Endothelial cell of hepatic sinusoid (primary cell): ENCODE measurements around the gene AJAP1.

Experiments used
- in situ Hi-C: cut with HindIII; loops from 2 replicates; pipeline ENCODE4 v1.10.0; 2017; ENCODE audit warnings: low sequenced_read_pairs

Gene AJAP1

GRCh38 chr1:4697801-4698200 is 43.4 kb downstream of the AJAP1 start:
- in situ Hi-C loops = no loop called here

DNA sequence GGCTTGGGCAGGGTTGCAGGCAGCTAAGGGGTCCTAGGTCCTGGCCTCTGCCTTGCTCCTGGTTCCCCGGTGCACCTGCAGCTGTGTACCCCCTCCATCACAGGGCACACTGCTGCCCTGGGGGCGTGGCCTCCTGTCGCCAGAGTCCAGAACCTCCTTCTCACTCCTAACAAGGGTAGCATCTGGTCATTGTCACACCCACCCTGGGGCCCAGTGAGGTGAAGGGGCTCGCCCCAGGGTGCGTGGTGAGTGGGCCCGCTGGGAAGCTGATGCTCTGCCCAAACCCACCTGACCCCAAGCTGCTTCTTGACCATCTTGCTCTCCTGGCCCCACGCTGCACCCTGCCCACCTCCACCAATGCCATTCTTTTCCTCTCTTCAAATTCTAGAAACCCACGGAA is 44.5 kb downstream of the AJAP1 start:
- in situ Hi-C loops = no loop called here

DNA sequence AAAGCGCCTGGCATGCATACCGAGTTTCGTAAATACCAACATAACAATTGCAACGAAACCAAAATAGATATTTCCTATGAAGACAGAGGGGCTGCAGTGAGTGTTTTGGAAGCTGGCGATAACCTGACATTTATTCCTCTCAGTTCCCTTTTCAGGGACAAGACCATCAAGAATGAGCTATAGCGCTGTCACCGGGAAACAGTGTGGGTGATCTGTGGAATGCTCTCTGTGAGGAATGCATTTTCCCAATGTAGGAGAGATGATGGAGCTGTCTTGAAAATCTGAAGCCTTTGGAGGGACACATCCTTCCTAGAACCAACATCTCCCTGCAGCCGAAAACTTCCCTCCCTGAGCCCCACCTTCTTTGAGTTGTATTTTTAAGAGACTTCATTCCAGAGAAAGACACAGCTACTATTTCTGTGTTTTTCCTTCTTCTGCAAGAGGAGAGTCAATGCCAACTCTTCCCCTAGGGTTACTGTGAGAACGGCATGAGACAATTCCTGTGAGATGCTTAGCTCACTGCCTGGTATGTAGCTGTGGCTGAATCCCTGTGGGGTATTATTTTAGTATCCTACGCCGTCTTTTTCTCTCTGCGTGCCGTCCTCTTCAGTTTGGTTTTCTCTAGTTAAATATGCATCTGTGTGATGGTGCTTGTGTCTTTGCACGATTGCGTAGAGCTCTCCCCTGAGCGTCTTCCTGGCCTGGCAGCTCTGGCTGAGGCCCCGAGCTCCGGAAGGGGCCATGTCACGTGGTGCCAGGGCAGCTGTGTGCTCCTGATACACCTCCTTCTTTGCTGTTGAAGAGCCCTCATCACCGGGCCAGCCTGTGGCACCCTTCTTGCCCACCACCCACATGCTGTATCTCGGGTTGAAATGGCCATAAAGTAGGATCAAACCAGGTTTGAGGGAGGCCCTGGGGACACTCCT is 45.2 kb downstream of the AJAP1 start:
- in situ Hi-C loops = no loop called here

GRCh38 chr1:4700801-4701200 is 46.4 kb downstream of the AJAP1 start:
- in situ Hi-C loops = no loop called here

GRCh38 chr1:4701276-4701675 is 46.9 kb downstream of the AJAP1 start:
- in situ Hi-C loops = no loop called here

- in situ Hi-C loops = no loop called here
Observed at GRCh38 chr1:4702464-4702863, 48.1 kb downstream of the AJAP1 start.

- in situ Hi-C loops = no loop called here
Observed at GRCh38 chr1:4702932-4703331, 48.5 kb downstream of the AJAP1 start.

DNA sequence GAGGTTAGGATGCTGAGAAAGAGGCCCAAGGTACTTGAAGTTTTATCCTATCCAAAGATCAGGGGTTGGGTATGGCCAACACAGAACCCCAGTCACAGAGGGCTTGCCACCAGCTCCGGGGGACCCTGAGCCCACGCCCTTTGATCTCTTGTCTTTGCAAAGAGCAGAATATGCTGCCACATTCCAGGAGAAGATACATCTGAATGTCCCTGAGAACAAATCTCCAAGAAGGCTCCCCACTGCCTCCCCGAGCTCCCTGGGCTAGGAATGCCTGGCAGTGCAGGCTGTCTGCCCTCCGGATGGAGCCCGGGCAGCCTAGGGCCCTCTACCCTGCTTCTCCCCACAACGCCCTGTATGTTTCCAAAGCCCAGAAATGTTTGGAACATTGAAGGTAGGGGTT is 49.2 kb downstream of the AJAP1 start:
- in situ Hi-C loops = no loop called here

DNA sequence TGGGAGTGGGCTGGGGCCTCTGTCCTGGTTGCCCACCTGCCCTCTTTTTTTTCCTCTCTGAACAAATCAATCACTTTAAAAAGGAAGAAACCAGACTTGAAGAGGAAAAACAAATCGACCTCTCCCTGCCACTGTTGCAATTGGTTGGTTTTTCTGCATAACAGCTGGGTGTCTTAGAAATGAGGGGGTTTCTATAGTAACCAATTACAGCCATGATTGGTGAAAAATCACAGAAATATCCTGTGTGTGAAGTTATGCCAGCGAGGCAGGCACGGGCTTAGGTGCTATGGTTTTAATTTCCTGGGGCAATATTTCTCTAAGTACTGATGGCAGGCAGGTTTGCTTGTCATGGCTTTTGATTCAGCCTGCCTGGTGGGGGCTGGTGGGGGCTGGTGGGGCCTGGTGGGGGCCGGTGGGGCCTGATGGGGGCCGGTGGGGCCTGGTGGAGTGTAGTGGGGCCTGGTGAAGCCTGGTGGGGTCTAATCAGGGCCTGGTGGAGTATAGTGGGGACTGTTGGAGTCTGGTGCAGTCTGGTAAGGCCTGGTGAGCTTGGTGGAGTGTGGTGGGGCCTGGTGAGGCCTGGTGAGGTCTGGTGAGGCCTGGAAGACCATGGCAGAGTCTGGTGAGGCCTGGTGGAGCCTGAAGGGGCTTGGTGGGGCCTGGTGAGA is 54.6 kb downstream of the AJAP1 start:
- in situ Hi-C loops = no loop called here

DNA sequence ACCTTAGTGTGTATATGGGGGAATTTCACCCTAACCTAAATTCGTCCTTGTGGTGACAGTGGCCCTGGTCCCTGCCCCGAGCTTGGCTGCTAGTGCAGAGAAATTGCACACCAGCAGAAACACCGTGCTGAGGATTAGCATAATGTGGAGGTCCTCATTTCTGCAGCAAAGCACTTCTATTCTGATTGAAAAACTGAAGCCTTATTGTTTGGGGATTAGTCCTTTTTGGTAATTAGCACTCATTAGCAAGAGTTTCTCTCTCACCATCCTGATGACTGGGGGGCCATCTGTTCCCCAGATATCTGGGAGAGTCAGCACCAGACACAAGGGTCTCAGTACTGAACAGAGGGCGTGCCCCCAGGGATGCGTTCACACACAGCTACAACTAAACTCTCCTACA is 55.2 kb downstream of the AJAP1 start:
- in situ Hi-C loops = no loop called here

DNA sequence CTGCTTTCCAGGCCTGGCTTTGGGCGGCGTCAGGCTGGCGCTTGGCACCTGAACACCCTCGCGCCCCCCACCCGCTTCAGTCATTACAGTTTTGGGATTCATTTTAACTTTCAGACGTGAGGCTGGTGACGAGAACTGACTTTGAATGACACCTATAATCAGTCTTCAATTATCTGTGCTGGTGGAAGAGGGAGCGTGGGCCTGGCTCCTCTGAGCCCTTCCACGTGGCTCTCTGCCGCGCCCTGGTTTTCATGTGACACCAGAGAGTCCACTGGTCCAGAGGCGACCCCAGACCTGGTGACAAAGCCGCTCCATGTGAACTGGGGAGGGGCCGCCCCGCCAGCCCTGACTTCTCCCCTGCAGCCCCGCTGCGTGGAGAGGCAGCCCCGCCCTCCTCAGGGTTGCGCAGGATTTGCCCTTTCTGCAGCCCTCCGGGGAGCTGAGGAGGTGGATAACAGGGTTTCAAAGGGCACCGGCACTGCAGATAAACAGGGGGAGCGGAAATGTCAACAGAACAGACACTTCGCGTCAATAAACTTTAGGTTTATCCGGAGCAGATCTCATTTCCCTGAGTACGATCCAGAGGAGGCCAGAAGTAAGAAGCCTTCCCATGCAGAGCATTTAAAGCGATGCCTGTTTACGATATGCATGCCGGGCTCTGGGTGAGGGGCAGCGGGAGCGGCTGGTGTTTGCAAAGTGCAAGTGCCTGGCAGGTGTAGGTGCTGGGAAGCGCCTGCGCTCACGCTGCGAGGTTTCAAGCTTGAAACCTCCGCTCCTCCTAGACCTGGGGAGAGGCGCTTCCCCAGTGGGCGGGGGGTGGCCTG is 56.4 kb downstream of the AJAP1 start:
- in situ Hi-C loops = no loop called here

DNA sequence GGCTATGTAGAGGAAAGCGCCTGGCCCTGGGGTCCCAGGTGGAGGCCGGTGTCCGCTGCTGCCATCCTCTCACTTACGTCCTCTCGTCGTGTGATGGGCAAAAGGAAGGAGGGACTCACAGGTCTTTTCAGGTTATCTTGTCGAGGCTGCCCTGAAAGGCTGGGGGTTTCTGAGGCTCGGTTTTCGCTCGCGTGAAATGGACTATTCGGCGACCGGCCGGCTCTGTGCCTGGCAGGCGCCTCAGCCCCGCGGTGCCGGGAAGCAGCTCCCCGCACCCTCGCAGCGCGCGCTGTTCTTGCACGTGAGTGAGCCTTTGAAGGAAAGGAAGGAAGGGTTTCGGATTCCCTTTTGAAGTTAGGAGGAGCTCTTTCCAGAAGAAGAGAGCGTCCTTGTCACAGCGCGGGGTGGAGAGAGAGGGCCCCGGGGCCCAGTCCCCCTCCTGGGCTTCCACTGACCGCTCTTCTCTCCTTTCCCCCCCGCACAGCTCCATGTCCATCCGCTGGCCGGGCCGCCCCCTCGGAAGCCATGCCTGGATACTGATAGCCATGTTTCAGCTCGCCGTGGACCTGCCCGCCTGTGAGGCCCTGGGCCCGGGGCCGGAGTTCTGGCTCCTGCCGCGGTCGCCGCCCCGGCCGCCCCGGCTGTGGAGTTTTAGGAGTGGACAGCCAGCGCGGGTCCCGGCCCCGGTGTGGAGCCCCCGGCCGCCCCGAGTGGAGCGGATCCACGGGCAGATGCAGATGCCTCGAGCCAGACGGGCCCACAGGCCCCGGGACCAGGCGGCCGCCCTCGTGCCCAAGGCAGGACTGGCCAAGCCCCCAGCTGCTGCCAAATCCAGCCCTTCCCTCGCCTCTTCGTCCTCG is 57.2 kb downstream of the AJAP1 start:
- in situ Hi-C loops = no loop called here

DNA sequence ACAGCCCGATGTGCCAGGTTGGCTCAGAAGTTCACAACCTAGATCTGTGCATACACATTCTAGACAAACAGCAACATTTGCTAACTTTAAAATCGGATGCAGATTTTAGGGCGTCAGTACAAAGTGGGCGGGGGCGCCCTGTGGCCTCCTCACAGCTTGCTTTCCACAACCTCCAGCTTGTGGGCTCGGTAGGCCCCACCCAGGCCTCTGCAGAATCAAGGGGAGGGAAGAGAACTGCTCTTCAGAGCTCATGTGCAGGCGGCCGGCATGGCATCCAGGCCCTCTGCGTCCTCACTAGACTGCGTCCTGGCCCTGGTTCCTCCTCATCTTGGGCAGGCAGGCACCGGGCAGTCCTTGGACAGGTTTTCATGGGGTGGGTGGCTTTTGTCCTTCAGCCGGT is 59.3 kb downstream of the AJAP1 start:
- in situ Hi-C loops = no loop called here

- in situ Hi-C loops = no loop called here
Observed at GRCh38 chr1:4716406-4716805, 62.0 kb downstream of the AJAP1 start.

DNA sequence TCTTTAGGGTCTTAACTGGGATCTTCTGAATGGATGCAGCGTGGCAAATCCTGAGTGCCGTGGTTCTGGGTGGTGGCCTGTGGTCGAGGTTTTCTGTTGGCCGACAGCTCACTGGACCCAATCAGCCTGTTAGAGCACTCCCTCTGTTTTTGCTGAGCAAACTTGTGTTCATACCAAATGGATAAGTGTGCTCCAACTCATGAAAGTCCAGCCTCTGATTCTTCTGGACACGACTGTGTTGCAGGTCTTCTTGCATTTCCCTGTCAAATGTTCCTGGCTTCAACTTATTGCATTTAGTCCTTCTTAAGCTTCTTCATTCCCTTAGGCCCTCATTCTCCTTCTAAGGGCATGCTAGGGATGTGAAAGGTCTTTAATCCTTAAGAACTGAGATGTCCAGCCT is 63.7 kb downstream of the AJAP1 start:
- in situ Hi-C loops = no loop called here

DNA sequence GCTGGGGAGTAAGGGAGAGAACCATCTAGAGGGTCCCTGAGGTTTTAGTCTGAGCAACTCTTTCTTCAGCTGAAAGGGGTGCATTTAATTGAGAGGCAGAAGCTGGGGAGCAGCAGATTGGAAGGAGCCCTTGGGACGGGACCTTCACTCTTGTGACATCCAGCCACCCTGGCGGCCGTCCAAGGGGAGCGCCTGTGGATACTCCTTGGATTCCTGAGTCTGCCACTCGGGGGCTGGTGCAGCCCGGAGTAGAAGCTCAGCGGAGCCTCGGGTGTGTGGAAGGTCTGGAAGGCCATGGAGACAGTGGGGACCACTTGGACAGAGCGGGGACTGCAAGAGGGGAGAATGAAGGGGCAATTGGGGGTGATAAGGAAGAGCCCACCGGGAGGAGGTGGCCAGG is 68.7 kb downstream of the AJAP1 start:
- in situ Hi-C loops = no loop called here

DNA sequence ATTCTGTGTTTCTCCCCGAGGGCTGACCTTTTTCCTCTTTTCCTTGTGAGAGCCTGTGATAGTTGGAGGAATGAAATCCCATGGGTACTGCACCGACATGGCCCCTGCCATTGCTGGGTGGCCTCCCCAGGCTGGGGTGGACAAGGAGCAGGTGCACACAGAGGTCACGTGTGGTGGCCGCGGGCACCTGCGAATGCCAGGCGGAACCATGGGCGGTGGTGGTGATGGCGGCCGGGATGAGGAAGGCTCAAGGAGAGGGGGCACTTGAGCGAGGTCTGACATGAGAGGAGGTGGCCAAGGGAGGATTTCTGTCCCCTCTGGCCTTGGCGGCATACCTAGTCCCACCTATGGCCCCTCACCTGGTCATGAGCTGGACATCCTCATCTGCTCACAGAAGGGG is 69.6 kb downstream of the AJAP1 start:
- in situ Hi-C loops = no loop called here

DNA sequence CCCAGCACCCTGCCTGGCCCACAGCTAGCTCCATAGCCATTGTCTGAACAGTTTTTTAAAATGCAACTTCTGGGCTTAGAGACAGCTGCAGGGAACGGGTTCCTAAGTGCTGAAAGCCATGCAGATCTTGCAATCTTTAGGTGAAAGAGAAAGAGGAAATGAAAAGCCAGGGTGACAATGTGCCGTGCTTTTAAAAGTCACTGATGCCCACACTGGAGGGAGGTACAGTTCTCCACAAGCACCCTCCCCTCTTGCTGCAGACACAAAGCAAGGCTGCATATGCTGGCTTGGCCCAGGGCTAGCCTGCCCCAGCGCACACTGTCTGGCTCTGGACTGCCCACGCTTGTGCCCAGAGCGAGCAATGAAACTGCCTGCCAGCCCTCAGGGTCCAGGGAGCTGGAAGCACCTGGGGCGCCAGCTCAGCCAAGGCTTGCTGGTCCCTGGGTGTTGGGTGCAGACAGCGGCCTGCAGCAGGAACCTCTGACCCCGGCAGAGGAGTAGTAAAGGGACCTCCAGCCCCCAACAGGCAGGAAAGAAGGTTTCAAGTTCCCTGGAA is 70.4 kb downstream of the AJAP1 start:
- in situ Hi-C loops = no loop called here

GRCh38 chr1:4725416-4725815 is 71.0 kb downstream of the AJAP1 start:
- in situ Hi-C loops = no loop called here

GRCh38 chr1:4726620-4727341 is 72.4 kb downstream of the AJAP1 start:
- in situ Hi-C loops = no loop called here
